Fibroblast of the conjunctiva (primary cell): ENCODE measurements around the gene MATCAP1.

ENCODE experiments used
- DNase-seq: peaks from one replicate; pipeline ENCODE4 v3.0.0-alpha.2; 2010; ENCODE audit warnings: low read depth

The MATCAP1 gene

DNA sequence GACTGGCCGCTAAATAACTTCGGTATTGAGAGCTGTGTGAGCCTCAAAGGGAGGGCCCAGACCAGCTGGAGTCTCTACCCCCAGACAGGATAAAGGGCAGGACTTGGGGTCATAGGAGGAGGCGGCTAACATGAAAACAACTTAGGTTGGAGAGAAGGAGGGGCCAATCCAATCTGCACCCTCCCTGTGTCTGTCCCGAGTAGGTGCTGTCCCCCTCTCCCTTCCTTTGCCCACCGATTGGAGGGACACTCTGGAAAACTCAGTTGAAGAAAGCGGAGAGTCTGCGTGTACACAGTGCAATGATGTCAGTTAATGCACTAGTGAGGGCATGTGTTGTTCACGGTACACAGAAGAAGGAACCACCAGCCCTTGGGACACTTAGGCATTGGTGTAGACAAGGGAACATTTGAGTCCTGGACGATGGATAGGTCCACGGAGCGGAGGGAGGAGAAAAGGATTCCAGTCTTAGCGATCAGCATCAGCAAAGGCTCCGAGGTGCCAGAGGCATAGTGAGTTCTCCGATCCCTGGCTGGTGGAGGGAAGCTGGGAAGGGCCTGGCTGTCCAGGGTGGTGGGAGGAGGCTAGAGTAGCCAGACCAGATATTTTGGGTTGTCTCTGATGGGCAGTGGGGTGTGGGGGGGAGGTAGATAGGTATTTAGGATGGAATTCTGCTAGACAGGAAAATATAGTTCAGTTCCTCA is 12.7 kb downstream of the MATCAP1 start:
- no peak for DNase-seq

GRCh38 chr16:67170168-67170948 is 13.4 kb downstream of the MATCAP1 start, which contains the start of gene NOL3:
NOL3 (plus strand) TSS chr16:67170538.
- peak; percentile 60 for DNase-seq

GRCh38 chr16:67169642-67170167 is 14.1 kb downstream of the MATCAP1 start:
- DNase-seq = no peak

DNA sequence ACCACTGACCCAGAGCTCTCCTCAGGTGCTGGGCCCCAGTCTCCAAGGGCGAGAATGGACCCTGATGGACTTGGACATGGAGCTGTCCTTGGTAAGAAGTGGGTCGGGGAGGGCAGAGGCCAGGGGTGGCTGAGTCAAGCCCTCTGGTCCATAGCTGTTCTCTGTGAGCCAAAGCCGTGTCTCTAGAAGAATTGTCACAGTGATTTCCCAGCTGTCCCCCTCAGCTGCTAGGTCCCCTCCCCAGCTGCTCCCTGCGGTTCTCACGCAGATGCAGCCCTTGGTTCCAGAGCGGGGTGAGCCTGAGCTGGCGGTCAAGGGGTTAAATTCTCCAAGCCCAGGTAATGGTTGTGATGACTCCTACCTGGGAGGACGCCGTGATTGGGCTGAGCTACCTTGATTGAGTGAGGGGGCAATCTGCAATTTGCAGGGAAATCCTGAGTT is 14.7 kb downstream of the MATCAP1 start:
- DNase-seq = no peak

GRCh38 chr16:67167588-67167987 is 16.2 kb downstream of the MATCAP1 start:
- DNase-seq = no peak

- DNase-seq = no peak
Observed at GRCh38 chr16:67166598-67167168, 17.1 kb downstream of the MATCAP1 start.

GRCh38 chr16:67166110-67166547 is 17.6 kb downstream of the MATCAP1 start:
- DNase-seq = no peak

DNA sequence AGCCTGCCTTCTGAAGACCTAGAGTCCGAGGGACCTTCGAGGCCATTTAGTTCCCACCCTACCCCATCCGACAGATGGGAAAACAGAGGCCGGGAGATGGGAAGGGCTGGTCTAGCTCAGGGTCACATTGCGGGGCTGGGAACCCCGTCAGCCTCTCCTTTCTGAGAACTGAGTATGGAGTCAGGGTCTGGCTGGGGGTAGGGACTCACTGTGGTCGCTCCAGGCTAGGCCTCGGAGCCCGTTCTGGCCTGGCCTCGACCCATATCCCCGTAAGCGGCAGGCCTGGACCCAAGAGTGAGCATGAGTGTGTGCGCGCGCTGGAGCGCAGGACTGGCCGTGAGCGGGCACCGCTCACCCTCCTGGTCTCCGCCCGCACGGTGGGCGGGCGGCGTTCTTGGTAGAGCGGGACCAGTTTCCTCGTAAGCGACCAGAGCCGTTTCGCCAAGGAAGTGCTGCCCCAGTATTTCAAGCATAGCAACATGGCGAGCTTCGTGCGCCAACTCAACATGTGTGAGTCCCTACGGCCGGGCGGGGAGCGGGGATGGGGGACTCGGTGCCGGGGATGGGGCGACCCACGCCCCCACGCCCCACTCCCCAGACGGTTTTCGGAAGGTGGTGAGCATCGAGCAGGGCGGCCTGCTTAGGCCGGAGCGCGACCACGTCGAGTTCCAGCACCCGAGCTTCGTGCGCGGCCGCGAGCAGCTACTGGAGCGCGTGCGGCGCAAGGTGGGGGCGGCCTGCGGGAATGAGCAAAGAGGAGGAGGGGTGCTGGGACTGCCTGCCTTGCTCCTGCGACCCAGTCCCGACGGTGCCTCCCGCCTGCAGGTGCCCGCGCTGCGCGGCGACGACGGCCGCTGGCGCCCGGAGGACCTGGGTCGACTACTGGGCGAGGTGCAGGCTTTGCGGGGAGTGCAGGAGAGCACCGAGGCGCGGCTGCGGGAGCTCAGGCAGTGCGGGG is 18.4 kb downstream of the MATCAP1 start:
- DNase-seq = no peak

GRCh38 chr16:67164599-67165061 is 19.1 kb downstream of the MATCAP1 start, which contains the start of gene HSF4:
HSF4 (plus strand) TSS chr16:67164745; CDS start chr16:67164812, 67 bp downstream.
- DNase-seq = no peak

DNA sequence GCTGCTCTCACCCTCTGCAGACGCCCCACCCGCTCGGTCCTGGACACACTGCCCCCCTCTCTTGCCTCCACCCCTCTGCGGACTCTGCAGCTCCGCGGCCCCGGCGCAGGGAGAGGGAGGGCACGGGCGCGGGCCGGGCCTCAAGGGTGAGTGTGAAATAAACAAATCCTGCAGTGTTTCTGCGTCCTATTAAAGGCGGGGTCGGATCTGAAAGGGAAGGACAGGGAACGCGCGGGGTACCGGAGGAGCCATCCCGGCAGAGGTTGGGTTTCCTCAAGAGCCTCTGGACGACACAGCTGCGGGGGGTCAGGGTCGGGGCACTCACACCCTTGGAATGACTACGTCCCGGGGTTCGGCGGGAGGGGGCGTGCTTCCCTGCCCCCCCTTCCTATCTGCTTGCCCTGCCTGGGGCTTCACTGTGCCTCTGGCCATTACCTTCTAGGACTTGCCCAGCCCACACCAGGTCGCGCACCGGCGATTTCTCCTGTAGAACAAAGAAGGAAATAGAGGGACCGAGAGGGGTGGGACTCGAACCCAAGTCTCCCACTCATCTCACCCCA is 19.7 kb downstream of the MATCAP1 start:
- DNase-seq = no peak

DNA sequence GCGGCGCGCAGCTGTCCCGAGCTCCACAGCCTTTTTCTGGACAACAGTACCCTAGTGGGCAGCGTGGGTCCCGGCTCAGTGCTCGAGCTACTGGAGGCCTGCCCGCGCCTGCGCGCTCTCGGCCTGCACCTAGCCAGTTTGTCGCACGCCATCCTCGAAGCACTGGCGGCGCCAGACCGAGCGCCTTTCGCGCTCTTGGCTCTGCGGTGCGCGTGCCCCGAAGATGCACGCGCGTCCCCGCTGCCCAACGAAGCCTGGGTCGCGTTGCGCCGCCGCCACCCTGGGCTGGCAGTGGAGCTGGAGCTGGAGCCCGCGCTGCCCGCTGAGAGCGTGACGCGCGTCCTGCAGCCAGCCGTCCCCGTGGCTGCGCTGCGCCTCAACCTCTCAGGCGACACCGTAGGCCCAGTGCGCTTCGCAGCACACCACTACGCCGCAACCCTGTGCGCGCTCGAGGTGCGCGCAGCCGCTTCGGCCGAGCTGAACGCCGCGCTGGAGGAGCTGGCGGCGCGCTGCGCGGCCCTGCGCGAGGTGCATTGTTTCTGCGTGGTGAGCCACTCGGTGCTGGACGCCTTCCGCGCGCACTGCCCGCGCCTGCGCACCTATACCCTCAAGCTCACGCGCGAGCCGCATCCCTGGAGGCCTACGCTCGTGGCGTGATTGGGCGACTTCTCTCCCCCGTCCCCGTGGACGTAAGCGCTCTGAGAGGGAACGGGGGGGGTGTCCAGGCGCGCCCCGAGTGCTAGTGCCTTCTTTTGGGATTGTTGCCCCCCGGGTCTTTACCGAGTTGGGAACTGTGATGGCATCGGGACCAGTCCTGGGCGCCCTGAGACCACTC is 20.4 kb downstream of the MATCAP1 start:
- DNase-seq = no peak

DNA sequence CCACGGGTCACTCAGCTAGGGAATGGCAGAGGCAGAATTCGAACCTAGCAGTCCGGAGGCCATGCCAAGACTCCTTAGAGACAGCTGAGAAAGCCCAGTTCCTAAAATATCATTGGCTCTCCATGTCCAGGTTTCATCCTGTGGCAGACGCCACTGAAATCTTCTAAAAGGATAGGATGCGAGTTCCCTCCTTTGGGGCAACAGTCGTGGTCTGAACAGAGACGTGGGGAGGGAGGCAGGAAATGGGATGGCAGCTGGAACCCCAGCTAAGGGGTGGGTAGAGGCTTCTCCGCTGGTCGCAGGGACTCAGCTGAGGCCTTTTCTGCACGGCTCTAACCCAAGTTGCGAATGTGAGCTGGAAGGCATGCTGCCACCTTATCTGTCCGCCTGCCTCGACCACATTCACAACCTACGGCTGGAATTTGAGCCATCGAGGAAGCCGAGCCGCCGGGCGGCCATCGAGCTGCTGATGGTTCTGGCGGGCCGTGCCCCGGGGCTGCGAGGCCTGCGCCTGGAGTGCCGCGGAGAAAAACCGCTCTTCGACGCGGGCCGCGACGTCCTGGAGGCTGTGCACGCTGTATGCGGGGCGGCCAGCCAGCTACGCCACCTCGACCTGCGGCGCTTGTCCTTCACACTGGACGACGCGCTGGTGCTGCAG is 21.1 kb downstream of the MATCAP1 start:
- DNase-seq = no peak

GRCh38 chr16:67161595-67162058 is 22.1 kb downstream of the MATCAP1 start:
- no peak for DNase-seq

GRCh38 chr16:67158637-67159600 is 24.8 kb downstream of the MATCAP1 start:
- no peak for DNase-seq

DNA sequence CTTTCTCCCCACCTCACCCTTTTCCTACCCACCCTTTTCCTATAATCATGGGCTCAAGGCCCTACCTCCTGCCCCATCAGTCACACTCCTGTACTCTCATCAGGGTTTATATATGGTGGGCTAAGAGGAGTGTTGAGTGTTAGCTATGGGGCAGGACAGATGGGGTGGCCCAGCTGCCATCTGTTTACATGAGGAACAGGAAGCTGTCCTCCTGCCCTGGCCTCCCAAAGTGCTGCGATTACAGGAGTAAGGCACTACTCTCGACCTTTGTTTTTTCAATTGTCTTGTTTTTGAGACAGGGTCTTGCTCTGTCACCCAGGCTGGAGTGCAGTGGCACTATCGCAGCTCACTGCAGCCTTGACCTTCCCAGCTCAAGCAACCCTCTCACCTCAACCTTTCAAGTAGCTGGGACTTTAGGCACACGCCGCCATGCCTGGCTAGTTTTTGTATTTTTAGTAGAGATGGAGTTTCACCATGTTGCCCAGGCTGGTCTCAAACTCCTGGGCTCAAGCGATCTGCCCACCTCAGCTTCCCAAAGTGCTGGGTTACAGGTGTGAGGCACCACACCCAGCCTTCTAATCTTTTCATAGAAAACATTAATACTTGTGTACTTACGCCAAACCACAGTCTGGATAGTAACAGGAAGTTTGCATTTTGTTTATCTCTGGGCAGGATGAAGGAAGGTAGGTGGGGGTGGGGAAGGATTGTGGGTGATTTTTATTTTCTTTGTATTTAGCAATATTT is 25.7 kb downstream of the MATCAP1 start:
- no peak for DNase-seq

DNA sequence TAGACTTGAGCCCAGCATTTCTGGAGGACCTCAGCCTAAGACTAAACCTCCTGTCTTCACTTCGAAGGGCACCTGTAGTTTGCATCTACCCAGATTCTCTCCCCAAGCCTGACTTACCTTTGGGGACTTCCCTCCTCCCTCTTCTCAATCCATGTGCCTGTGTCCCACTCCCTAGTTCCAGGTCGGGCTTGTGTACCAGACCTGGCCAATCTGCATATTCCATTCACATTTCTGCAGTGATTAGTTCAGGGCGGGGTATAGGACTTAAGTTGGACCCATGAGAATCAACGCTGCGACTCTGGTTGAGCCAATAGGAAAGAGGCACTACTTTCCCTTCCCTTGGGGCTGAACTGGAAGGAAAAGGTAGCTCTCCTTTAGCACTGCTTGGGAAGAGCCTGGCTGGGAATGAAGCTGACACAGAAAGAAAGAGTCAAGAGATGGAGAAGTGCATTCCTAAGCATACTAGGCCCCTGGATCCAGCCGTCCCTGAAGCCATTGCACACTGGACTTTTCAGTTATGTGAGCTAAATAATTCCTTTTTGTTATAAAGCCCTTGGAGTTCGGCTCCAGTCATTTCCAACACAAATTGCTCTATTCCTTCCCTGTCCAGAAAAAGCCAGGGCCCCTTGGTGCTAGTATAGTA is 26.5 kb downstream of the MATCAP1 start:
- no peak for DNase-seq
